HG03108 (cell line): ENCODE results near the gene USP9X.
"Not testable (repeated sequence)": the region's sequence is repeated elsewhere in the genome, so short reads cannot be mapped to it uniquely, and the experiment has no call there.

Source experiments
- ATAC-seq: cut with Tn5 transposase; IDR thresholded peaks from one replicate; pipeline ENCODE4 v1.9.1; 2021; ENCODE audit warnings: moderate library complexity; ENCODE audit not compliant: unreplicated experiment

Gene USP9X

DNA sequence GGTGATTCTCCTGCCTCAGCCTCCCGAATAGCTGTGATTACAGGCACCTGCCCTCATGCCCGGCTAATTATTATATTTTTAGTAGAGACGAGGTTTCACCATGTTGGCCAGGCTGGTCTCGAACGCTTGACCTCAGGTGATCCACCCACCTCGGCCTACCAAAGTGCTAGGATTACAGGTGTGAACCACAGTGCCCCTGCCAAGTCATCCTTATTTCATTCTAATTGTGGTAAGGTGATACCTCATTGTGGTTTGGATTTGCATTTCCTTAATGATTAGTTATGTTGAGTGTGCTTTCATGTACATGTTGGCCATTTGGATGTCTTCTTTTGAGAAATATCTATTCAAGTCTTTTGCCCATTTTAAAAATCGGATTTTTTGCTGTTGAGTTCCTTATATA is 93.0 kb downstream of the USP9X start:
- no peak for ATAC-seq

DNA sequence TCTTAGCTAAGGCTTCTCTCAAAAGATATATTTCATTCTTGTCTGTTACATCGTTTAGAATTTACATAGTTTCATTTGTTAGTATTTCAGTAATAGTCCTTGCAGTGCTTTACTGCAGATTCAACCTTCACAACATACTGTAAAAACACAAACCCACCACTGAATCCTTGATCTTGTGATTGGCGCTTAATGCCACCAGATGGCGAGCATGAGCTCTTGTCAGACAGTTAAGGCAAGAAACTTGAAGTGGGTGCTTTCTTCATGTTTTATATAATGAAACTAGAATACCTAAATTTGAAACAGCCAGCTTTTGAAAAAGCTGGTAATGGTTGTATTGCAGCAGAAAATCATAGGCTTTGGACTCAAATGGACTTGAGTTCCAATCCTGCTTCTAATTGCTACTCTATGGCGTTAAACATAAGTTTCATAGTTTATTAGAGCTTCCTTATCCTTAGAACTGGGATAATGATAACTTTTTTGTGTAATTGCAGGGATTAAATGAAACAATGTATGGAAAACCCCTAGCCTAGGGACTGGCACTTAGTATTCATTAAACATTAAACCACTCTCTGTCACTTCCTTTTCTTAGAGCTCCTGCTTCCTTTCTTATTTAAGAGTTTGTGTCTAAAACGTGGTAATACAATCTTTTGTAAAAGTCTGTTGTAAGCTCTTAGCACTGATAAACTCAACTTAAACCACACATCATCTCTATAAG is 95.1 kb downstream of the USP9X start:
- ATAC-seq: peak; percentile 51

DNA sequence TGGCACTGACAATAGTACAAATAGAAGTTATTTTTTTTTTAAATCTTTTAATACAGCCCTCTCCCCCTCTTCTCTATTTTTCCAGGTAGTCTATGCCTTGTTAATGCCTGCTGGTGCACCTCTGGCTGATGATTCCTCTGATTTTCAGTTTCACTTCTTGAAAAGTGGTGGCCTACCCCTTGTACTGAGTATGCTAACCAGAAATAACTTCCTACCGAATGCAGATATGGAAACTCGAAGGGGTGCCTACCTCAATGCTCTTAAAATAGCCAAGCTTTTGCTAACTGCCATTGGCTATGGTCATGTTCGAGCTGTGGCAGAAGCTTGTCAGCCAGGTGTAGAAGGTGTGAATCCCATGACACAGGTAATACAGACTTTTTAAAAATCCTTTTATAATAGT is 99.1 kb downstream of the USP9X start:
- no peak for ATAC-seq

DNA sequence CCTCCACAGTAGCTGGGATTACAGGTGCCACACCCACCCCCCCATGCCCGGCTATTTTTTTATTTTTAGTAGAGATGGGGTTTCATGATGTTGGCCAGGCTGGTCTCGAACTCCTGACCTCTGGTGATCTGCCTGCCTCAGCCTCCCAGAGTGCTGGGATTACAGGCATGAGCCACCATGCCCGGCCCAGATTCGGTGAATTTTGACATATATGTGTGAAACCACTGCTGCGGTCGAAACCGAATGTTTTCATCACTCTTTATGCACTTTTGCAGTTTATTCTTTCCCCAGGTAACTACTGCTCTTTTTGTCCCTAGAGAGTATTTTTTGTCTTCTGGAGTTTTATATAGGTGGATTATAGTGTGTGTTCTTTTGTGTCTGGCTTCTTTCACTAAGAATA is 101.7 kb downstream of the USP9X start:
- not testable (repeated sequence) for ATAC-seq

DNA sequence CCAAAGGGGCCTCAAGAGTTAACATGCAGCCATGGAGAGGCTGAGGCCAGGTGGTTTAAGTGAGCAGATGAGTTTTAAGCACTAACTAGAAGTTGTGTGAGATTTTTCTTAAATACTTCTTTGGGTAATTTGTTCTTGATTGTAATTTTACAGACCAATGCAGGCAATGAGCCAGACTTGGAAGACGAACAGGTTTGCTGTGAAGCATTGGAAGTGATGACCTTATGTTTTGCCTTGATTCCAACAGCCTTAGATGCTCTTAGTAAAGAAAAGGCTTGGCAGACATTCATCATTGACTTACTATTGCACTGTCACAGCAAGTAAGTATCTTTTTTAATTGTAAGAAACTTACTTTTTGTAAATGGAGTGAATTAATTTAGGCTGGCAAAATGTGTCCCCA is 103.9 kb downstream of the USP9X start:
- no peak for ATAC-seq

DNA sequence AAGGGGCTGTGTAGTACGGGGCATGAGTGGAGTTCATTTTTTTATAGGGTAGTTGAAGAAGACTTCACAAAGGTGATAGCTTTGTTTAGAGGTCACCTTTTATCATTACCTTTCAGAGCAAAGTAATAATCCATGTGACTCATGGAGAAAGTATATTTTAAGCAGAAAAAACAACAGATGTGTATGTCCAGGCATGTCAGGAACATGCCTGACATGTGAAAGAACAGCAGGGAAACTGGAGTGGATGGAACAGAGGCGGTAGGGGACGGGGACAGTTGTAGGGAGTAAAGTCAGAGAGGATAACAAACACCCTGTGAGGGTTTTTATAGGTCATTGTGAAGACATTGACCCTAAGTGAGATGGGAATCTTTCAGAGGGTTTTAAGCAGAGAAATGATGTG is 107.6 kb downstream of the USP9X start:
- no peak for ATAC-seq

DNA sequence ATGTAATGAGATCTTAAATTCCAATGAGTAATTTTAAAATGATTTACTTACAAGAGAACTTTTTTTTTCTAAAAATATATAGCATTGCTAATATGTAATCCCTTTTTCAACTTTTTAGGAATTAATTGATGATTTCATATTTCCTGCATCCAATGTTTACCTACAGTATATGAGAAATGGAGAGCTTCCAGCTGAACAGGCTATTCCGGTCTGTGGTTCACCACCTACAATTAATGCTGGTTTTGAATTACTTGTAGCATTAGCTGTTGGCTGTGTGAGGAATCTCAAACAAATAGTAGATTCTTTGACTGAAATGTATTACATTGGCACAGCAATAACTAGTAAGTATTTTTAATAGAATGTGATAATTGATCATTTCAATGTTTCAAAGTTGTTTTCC is 113.2 kb downstream of the USP9X start:
- ATAC-seq: no peak

DNA sequence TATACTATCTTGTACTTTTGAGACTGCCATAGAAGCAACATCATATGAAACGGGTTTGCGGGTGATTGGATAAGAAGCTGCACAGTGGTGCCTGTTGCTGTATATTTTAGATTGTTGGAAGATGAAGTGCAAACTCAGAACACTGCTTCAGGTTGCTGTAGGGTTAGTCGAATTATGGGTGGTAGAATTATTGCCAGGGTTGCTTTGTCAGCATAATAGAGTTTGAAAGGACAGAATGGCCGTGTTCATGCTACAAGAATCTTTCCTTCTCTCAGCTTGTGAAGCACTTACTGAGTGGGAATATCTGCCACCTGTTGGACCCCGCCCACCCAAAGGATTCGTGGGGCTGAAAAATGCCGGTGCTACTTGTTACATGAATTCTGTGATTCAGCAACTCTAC is 115.5 kb downstream of the USP9X start:
- no peak for ATAC-seq

DNA sequence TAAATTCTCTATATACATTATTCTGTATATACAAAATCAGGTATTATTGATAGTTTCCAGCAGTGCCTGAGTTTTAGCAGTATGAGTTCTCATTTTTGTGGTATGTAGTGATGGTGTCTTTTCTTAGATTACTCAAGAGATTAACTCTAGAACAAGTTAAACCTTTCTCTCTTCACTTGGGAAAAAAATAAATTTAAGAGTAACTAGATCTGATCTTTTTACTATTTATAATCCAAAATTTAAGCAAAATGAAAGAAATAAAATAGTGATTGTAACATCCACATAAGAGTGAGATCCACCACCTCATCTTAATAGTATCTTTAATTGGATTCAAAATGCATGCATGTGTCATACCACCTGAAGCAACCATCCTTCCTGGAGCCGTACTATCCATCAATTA is 124.6 kb downstream of the USP9X start:
- no peak for ATAC-seq

DNA sequence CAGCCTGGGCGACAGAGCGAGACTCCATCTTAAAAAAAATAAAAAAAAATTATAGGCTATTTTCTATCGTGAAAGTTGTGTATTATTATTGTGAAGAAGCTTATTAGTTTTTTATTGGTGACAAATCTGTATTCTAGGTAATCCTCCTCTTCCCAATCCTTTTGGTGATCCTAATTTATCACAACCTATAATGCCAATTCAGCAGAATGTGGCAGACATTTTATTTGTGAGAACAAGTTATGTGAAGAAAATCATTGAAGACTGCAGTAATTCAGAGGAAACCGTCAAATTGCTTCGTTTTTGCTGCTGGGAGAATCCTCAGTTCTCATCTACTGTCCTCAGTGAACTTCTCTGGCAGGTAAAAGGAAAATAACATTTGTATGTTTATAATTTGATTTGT is 139.4 kb downstream of the USP9X start:
- ATAC-seq: no peak

DNA sequence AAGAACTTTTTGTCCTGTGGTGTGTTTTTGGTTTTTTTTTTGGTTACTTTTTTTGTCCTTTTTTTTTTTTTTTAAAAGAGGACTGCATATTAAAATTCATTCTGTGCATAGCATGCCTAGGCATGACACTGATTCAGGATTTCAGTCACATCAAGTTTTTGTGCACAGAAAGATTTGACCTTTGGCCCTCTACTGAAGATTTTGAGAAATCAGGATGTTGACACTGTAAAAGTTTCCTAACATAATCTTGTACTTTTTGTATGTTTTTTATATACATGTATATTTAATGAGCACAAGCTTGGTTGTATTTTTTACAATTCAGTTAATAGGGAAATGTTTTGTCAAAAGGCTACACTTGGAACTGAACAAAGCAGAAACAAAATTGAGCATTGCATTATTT is 148.7 kb downstream of the USP9X start:
- ATAC-seq: no peak

DNA sequence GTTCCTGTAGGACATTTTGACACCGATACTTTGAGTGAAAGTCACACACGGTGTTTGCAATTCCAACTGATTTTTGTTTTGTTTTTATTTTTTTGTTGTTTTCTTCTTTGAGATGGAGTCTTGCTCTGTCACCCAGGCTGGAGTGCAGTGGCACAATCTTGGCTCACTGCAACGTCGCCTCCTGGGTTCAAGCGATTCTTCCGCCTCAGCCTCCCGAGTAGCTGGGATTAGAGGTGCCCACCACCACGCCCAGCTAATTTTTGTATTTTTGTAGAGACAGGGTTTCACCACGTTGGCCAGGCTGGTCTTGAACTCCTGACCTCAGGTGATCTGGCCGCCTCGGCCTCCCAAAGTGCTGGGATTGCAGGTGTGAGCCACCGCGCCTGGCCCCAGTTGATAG is 149.2 kb downstream of the USP9X start:
- not testable (repeated sequence) for ATAC-seq

DNA sequence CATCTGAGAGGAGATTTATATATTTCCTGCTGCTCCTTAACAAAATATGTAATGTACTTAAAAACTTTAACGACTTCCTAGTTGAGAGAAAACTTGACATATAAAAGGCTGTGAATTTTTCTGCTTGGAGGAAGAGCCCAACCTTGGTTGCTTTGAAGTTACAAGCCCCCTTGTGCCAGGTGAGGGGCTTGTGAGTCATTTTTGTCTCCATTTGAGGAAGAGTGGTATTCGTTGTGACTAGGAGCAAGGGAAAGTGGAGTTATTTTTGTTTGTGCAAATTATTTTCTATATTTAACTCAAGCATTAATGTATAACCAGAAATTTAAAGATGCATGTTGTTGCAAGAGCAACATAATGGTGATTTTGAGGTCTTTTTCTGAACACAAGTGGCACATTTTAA is 149.7 kb downstream of the USP9X start:
- ATAC-seq: no peak

DNA sequence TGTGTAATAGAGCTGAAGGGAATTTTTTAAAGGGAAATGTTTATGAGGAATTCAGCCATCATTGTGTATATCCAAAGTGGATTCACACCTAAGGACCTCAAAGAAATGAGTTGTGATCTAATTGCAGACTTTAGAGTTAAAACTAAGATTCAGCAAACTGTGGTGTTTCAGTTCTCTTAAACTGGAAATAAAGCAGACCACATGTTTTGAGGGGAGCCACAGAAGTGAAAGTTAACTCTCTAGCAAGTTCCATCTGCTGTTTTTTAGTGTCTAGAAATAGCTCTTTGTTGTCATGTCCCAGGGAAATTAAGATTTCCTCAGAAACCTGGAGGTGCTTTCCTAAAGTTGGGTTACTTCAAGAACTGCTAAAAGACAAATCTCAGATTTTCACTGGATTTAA is 151.4 kb downstream of the USP9X start:
- peak; percentile 67 for ATAC-seq

DNA sequence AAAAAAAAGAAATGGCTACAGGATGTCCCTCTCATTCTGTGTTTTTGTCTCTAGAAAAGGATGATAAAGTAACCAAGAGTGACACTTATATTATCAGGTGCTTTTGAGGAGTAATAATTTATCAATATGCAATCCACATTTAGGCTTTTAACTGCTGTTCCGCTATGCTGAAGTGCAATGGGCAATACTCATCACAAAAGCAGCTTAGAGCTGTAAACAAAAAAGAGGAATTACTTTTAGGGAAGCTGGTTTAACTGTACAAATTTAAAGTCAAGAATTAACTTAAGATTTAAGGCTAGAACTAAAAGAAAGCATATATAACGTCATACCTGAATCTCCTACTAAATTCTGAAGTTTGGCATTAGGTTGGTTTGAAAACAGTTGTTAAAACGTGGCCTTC is 155.3 kb downstream of the USP9X start:
- no peak for ATAC-seq

DNA sequence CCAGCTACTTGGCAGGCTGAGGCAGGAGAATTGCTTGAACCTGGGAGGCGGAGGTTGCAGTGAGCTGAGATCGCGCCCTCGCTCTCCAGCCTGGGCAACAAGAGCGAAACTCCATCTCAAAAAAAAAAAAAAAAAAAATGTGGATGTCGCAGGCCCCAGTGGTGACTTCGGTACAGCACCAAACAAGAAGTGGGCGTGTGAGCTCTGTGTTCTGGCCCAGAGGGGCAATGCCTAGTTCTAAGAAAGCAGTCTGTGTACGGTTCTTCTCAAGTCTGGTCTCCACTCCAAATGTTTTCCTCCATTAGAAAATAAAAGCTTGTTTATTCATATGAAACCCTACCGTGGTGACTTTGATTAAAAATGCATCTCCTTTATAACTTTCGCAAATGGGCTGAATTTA is 156.7 kb downstream of the USP9X start:
- no peak for ATAC-seq

DNA sequence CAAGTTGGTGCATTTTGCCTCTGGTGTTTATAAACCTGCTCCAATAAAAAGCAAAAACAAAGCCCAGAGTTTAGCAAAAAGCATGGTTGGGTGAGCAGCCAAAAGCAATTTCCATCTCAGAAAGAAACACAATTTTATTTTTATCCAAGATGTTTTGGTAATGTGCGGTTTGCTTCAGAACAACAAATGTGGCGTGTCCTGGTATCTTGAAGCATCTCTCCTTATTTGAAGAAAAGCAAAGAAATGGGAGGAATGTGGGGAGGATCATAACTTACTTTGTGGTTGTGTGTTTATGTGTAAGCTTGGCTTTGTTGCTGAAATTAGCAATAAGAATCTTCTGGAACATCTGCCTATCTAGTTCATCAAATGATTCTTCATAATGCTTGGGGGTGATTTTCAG is 160.4 kb downstream of the USP9X start:
- ATAC-seq: no peak

DNA sequence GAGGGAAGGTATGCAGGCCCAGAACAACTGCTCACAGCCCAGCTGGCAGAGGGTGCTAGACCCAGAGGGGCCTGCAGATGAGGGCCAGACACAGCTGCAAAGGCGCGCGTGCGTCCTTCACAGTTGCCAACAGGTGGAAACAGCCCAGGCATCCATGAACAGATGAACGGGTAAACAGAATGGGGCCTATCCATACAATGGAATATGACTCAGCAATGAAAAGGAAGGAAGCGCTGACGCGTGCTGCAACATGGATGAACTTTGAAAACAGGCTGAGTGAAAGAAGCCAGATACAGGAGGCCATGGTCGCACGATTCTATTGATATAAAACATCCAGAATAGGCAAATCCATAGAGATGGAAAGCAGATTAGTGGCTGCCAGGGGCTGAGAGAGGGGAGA is 165.6 kb downstream of the USP9X start:
- no peak for ATAC-seq

DNA sequence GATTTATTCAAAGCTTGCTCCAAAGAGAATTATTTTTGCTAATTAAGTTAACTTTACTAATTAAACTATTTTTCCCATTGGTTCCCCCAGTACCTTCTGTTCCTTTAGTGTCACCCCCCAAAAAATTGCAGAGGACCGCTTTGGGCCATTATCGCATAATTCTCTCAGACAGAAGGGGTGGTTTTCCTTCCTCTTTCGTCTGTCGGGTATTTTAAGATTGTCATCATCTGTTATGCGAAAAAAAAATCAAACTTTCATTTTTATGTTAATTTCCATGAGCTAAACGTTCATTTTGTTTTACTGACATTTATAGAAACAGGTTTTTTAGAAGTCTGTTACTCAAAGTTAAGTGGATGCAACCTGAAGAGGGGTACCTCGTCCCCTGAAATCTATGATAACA is 172.6 kb downstream of the USP9X start:
- no peak for ATAC-seq

DNA sequence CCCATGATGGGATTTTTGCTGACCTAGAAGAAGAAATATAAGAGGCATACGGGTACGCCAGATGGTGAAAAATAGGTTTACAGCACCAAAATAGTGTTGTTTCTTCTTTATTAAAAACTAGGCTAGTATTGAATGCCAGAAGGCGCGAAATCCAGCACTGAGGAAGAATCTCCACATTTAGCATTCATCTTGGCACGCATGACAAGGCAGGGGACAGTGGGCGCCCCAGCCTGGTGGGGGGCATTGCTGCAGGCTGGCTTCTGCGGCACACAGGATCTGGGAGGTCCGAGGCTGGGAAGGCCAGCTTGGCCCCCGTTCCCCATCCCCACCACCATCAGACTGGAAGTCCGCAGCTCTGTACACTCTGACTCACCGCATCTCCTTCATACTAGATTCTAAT is 173.0 kb downstream of the USP9X start:
- no peak for ATAC-seq

DNA sequence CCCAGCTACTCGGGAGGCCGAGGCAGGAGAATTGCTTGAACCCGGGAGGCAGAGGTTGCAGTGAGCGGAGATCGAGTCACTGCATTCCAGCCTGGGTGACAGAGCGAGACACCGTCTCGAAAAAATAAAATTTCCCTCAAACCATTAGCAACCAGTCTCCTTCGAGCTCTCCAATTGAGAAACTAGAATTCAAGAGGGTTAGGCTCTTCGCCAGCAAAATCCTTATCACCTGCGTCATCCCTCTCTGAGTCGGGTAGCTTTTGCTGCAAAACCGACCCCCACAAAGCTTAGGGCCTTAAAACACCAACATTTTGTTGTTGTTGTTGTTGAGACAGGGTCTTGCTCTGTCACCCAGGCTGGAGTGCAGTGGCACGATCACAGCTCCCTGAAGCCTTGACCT is 173.6 kb downstream of the USP9X start:
- ATAC-seq: no peak

DNA sequence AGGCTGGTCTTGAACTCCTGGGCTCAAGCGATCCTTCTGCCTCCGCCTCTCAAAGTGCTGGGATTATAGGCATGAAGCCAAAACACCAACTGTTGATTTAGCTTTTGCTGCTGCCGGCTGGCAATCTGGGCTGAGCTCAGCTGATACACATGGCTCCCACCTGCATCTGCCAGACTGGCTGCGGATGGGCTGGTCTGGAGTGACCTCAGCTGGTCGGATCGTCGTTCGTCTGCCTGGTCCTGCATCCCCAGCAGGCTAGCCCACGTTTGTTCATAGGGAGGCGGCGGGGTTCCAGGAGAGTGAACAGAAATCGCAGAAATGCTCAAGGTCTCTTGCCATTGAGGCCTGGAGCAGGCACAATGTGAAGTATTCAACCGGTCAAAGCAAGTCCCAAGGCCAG is 174.3 kb downstream of the USP9X start:
- ATAC-seq: no peak

DNA sequence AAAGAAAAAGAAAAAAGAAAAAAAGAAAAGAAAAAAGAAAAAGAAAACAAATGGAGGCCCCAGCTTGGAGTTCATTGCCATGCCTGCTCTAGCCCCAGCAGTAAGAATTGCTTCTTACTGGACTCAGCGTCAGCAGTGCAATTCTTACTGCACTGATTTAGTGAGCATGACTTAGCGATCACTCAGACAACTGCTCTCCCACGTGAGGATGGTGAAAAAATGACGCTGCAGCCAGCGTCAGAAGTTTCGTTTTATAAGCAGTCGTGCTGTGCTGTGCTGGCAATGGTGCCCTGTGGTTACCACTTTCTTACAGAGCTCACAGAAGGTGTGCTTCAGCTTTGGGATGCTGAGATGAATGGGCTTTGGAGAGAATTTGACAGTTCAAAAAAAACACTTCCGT is 180.4 kb downstream of the USP9X start:
- ATAC-seq: no peak

DNA sequence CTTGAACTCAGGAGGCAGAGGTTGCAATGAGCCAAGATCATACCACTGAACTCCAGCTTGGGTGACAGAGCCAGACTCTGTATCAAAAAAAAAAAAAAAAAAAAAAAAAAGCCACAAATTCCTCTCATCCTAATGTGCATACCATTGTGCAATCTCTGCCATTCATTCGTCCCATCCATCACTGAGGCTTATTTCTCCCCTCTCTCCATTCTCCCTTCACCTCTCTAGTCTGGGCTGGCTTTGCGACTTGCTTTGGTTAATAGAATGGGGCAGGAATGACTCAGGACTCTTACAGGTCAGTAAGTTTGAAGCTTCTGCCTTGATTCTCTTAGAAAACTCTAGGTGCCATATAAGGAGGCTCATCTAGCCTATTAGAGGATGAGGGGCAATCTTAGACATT is 188.4 kb downstream of the USP9X start:
- ATAC-seq: no peak
